ENCODE measurements around the gene STAP1.
A peak's percentile ranks its signal among the peaks of the same experiment; 100 is the strongest.
"Not testable (repeated sequence)": the region's sequence is repeated elsewhere in the genome, so short reads cannot be mapped to it uniquely, and the experiment has no call there.

STAP1 gene

GRCh38 chr4:67558493-67558892 is at the start of gene STAP1:
Gene STAP1 (plus strand): TSS chr4:67558727. CDS start chr4:67558810, 83 bp downstream.
- DNase-seq (ENCODE audit: low read depth), result no peak

- no peak for DNase-seq (ENCODE audit: low read depth)
Measured at GRCh38 chr4:67512501-67512900, 46.0 kb upstream of the STAP1 start.

GRCh38 chr4:67520141-67520540 is 38.4 kb upstream of the STAP1 start:
- no peak for DNase-seq (ENCODE audit: low read depth)

GRCh38 chr4:67521506-67521905 is 37.0 kb upstream of the STAP1 start:
- no peak for DNase-seq (ENCODE audit: low read depth)

GRCh38 chr4:67522230-67522629 is 36.3 kb upstream of the STAP1 start:
- no peak for DNase-seq (ENCODE audit: low read depth)

- no peak for DNase-seq (ENCODE audit: low read depth)
Measured at GRCh38 chr4:67522851-67523671, 35.5 kb upstream of the STAP1 start.

- DNase-seq (ENCODE audit: low read depth), result not testable (repeated sequence)
Measured at GRCh38 chr4:67524140-67524539, 34.4 kb upstream of the STAP1 start.

- DNase-seq (ENCODE audit: low read depth), result no peak
Measured at GRCh38 chr4:67531379-67531962, 27.1 kb upstream of the STAP1 start.

- DNase-seq (ENCODE audit: low read depth), result not testable (repeated sequence)
Measured at GRCh38 chr4:67532397-67532796, 26.1 kb upstream of the STAP1 start.

GRCh38 chr4:67533112-67533511 is 25.4 kb upstream of the STAP1 start:
- DNase-seq (ENCODE audit: low read depth), result no peak

- no peak for DNase-seq (ENCODE audit: low read depth)
Measured at GRCh38 chr4:67535280-67535840, 23.2 kb upstream of the STAP1 start.

GRCh38 chr4:67539830-67540229 is 18.7 kb upstream of the STAP1 start:
- no peak for DNase-seq (ENCODE audit: low read depth)

- DNase-seq (ENCODE audit: low read depth), result no peak
Measured at GRCh38 chr4:67542076-67542475, 16.5 kb upstream of the STAP1 start.

- peak; percentile 80 for DNase-seq (ENCODE audit: low read depth)
Measured at GRCh38 chr4:67545199-67546003, 13.1 kb upstream of the STAP1 start, which contains the start of gene CENPC. Gene CENPC (minus strand): TSS chr4:67545503. CDS start chr4:67545355, 148 bp downstream.

GRCh38 chr4:67546004-67546356 is 12.5 kb upstream of the STAP1 start:
- no peak for DNase-seq (ENCODE audit: low read depth)

- DNase-seq (ENCODE audit: low read depth), result no peak
Measured at GRCh38 chr4:67546971-67547370, 11.6 kb upstream of the STAP1 start.

GRCh38 chr4:67549123-67549522 is 9.4 kb upstream of the STAP1 start:
- DNase-seq (ENCODE audit: low read depth), result no peak

- DNase-seq (ENCODE audit: low read depth), result no peak
Measured at GRCh38 chr4:67550451-67550850, 8.1 kb upstream of the STAP1 start.

GRCh38 chr4:67550857-67551256 is 7.7 kb upstream of the STAP1 start:
- DNase-seq (ENCODE audit: low read depth), result no peak

GRCh38 chr4:67552146-67552792 is 6.3 kb upstream of the STAP1 start:
- DNase-seq (ENCODE audit: low read depth), result not testable (repeated sequence)

- no peak for DNase-seq (ENCODE audit: low read depth)
Measured at GRCh38 chr4:67554096-67554495, 4.4 kb upstream of the STAP1 start.

- DNase-seq (ENCODE audit: low read depth), result no peak
Measured at GRCh38 chr4:67555447-67555846, 3.1 kb upstream of the STAP1 start.
